ENCODE results near the gene RPS3A. TPM values are rescaled to one million over a fixed set of nuclear protein-coding genes. Genes with fewer than 3 reads are reported as not detected.
"Not testable (repeated sequence)": the region's sequence is repeated elsewhere in the genome, so short reads cannot be mapped to it uniquely, and the experiment has no call there.

The RPS3A gene
- total RNA-seq, result 1,000 to 10,000 TPM; 1,515 to 1,526 TPM

DNA sequence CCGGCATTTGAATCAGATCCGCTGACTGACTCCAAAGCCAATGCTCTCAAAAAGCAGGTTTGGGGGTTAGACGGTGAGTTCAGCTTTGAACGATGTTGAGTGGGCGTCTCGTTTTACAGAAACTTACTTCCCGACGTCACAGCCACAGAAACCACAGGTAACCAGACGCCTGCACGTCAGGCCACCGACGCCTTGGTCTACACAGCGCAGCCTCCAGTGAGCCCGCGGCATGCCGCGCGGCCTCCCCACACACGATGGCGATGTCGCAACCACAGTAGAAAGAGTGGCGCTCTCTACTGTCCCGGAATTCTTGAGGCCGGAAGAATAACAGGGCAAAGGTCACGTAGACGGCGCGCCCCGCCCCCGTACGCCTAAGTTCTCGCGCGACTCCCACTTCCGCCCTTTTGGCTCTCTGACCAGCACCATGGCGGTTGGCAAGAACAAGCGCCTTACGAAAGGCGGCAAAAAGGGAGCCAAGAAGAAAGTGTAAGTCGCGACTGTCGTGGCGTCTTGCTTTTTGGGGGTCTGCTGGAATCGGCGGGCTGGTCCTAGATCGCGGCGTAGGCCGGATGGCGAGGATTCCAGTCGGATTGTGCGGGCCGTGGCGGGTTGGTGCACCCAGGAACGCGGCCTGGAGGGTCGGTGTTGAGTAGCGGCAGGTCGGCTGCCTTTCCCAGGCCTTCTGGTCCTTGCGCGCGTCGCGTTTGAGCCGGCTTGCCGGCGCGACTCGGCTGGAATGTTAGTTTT is at the start of gene RPS3A:
TSS of gene RPS3A (plus strand) at position 400 of the 747 bp plus-strand sequence. CDS start at position 425, 25 bp downstream.
- H3K4me1 Mint-ChIP-seq, result peaks cover 57% of the 10 kb centered on the region
- H3K27me3 Mint-ChIP-seq, result no peaks in the 10 kb centered on the region
- CTCF ChIA-PET, result interaction anchor here (0.6 to 1.2 kb wide), 8 partner anchors 10 to 232 kb away, joined by 3 to 5 read pairs (median 3); no protein-coding TSS in a partner anchor
- H3K27ac Mint-ChIP-seq, result peak within 1 kb of the TSS; percentile 87
- peak; percentile 99 for DNase-seq
- H3K36me3 Mint-ChIP-seq (ENCODE audit: low read depth), result peaks cover 47% of the 10 kb centered on the region
- POLR2A ChIA-PET, result interaction anchor here (0.6 to 3.2 kb wide), 15 partner anchors 9 to 1680 kb away, joined by 3 to 57 read pairs (median 5); partner anchors contain the start of genes ARFIP1, FBXW7, LRBA and TIGD4
- no peaks in the 10 kb centered on the region for H3K9me3 Mint-ChIP-seq
- peak within 1 kb of the TSS; percentile 85 for H3K4me3 Mint-ChIP-seq

DNA sequence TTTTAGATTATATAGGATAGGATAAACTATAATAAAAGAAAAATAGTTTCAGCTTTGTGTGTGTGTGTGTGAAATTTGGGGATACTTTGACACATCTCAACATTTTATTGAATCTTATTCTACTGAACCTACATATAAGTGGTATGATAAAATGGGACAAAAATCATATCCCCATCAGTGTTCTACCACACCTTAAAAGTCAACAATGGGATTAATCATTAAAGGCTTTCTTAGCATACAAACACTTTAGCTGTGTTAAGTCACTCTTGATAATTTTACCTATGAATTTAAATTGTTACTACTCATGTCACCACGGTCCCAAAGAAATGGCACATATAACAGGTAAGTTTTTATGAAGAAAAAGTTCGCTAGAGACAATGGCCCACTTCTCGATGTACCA is 46.6 kb upstream of the RPS3A start:
- Mint-ChIP-seq H3K36me3 (ENCODE audit: low read depth) (no peaks in the 10 kb centered on the region), H3K27me3 (peaks cover 4% of the 10 kb centered on the region), H3K4me1 (no peaks in the 10 kb centered on the region), H3K9me3 (no peaks in the 10 kb centered on the region), H3K27ac (no peak overlapping the region), H3K4me3 (no peak overlapping the region)
- POLR2A ChIA-PET, result interaction anchor here (0.9 kb wide), 1 partner anchor 47 kb away, joined by 4 read pairs; no protein-coding TSS in a partner anchor
- DNase-seq, result no peak
- CTCF ChIA-PET, result no interaction called here

DNA sequence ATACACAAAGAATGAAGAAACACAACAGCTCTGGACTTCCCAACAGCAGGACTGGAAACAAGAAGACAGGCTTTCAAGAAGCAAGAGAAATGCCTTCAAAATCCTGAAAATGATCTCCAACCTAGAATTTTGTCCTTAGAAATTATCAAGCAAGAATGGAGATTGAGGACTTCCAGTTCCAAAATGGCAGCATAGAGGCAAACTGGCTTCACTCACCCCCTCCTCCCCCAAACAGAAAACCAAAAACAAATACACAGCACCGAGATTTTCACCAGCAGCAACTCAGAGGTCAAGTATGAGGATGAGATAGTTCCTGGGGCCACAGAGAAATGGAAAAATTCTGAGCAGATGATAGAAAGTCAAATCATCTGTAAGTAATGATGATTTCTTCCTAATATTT is 43.9 kb upstream of the RPS3A start:
- Mint-ChIP-seq H3K4me3 (no peak overlapping the region), H3K4me1 (no peaks in the 10 kb centered on the region), H3K27ac (no peak overlapping the region), H3K9me3 (no peaks in the 10 kb centered on the region), H3K27me3 (peaks cover 4% of the 10 kb centered on the region), H3K36me3 (ENCODE audit: low read depth) (no peaks in the 10 kb centered on the region)
- ChIA-PET POLR2A (no interaction called here), CTCF (no interaction called here)
- DNase-seq, result no peak

DNA sequence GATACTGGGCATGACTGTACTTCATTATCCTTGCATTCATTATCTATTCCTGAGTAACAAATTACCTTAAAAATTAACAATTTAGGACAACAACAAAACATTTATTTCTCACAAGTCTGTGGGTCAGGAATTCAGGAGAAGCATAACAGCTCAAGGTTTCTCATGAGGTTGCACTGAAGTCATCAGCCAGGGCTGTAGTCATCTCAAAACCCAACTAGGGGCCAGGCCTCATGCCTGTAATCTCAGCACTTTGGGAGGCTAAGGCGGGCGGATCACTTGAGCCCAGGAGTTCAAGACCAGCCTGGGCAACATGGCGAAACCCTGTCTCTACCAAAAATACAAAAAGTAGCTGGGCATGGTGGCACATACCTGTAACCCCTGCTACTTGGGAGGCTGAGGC is 36.3 kb upstream of the RPS3A start:
- H3K9me3 Mint-ChIP-seq; H3K4me1 Mint-ChIP-seq; DNase-seq; H3K27ac Mint-ChIP-seq; H3K36me3 Mint-ChIP-seq (ENCODE audit: low read depth); H3K4me3 Mint-ChIP-seq; POLR2A ChIA-PET; H3K27me3 Mint-ChIP-seq: not testable (repeated sequence)
- CTCF ChIA-PET, result interaction anchor here (0.7 kb wide), 1 partner anchor 11 kb away, joined by 3 read pairs; no protein-coding TSS in a partner anchor

DNA sequence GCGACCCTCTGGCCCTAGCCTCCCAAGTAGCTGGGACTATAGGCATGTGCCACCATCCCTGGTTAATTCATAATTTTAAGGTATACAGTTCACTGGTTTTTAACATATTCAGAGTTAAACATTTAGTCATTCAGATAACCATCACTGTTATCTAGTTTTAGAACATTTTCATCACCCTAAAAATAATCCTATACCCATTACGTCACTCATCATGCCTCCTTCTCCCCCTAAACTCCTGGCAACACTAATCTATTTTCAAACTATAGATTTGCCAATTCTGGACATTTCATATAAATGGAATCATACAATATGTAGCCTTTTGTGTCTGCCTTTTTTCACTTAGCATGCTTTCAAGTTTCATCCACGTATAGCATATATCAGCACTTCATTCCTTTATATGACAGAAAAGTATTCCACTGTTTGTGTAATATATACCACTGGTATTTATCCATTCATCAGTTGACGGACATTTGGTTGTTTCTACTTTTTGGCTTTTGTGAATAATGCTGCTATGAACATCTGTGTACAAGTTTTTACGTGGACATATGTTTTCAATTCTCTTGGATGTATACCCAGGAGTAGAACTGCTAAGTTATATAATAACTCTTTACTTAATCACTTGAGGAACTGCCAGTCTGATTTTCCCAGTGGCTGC is 32.0 kb upstream of the RPS3A start:
- ChIA-PET POLR2A (no interaction called here), CTCF (no interaction called here)
- DNase-seq, result no peak
- Mint-ChIP-seq H3K36me3 (ENCODE audit: low read depth) (no peaks in the 10 kb centered on the region), H3K4me1 (peaks cover 4% of the 10 kb centered on the region), H3K27me3 (peaks cover 5% of the 10 kb centered on the region), H3K9me3 (no peaks in the 10 kb centered on the region), H3K27ac (no peak overlapping the region), H3K4me3 (no peak overlapping the region)

DNA sequence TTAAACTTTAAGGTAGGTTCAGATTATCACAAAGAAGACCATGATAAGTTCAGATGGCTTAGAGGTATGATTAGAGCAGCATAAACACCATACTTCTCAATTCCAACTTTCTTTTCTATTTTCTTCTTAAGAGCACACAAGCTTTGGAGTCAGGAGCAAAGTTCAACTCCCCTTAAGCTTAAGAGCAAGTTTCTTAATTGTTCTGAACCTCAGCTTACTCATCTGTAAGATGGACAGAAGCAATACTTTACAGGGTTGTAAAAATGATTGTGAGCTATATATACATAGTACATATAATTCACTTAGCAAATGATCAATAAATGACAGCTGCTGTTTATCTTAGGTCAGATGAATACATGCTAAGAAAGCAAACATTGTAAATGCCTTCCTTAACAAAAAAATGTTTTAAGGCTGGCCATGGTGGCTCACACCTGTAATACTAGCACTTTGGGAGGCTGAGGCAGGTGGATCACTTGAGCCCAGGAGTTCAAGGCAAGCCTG is 25.0 kb upstream of the RPS3A start:
- no peak for DNase-seq
- Mint-ChIP-seq H3K27me3 (peaks cover 5% of the 10 kb centered on the region), H3K9me3 (no peaks in the 10 kb centered on the region), H3K36me3 (ENCODE audit: low read depth) (no peaks in the 10 kb centered on the region), H3K4me1 (peaks cover 4% of the 10 kb centered on the region), H3K27ac (no peak overlapping the region), H3K4me3 (no peak overlapping the region)
- ChIA-PET CTCF (interaction anchor here (0.7 to 1.1 kb wide), 3 partner anchors 9 to 15 kb away, joined by 3 to 4 read pairs (median 3); no protein-coding TSS in a partner anchor), POLR2A (no interaction called here)

DNA sequence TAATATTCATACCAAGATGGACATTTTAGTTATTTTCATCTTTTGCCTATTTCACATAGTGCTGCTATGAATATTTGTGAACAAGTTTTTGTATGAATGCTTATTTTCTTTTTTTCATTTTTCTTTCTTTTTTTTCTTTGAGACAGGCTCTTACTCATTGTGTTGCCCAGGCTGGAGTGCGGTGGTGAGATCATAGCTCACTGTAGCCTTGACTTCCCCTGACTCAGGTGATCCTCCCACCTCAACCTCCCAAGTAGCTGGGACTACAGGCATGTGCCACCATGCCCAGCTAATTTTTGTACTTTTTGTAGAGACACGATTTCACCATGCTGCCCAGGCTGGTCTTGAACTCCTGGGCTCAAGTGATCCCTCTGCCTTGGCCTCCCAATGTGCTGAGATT is 21.4 kb upstream of the RPS3A start:
- DNase-seq, POLR2A ChIA-PET: not testable (repeated sequence)

DNA sequence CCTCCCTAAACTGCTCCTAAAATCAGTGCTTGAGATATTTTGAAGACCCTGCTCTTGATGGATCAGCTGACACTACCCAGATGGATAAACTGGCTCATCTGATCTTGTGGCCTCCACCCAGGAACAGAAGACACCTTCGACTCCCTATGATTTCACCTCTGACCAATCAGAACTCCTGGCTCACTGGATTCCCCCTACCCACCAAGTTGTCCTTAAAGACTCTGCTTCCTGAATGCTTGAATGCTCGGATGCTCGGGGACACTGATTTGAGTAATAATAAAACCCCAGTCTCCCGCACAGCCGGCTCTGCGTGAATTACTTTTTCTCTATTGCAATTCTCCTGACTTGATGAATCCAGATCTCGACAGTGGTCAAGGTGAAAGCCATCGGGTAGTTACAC is 12.0 kb upstream of the RPS3A start:
- no peak for DNase-seq
- POLR2A ChIA-PET, result no interaction called here
- H3K4me3 Mint-ChIP-seq, result no peak overlapping the region
- H3K36me3 Mint-ChIP-seq (ENCODE audit: low read depth), result no peaks in the 10 kb centered on the region
- H3K27me3 Mint-ChIP-seq, result no peaks in the 10 kb centered on the region
- no peaks in the 10 kb centered on the region for H3K9me3 Mint-ChIP-seq
- no peak overlapping the region for H3K27ac Mint-ChIP-seq
- peaks cover 3% of the 10 kb centered on the region for H3K4me1 Mint-ChIP-seq
- CTCF ChIA-PET, result no interaction called here

More for the DNA sequence above, 21.4 kb upstream of the RPS3A start:
- H3K4me3 Mint-ChIP-seq; H3K27me3 Mint-ChIP-seq; H3K9me3 Mint-ChIP-seq; H3K36me3 Mint-ChIP-seq (ENCODE audit: low read depth); CTCF ChIA-PET; H3K27ac Mint-ChIP-seq; H3K4me1 Mint-ChIP-seq: not testable (repeated sequence)

DNA sequence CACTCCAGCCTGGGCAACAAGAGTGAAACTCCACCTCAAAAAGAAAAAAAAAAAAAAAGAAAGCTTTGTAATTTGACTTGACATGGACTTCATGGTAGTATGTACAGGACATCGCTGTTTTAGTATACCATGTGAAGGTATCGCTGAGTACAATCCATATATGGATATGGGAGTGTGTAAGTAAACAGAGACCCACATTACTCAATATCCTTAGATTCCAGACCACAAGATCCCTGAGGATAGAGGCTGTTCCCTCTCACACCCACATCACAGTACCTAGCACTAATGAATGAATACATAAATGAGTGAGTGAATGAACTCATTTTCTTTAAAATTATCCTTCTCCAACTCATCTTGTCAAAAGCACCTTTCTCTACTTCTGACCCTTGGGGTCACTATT is 8.4 kb upstream of the RPS3A start:
- no peaks in the 10 kb centered on the region for H3K27me3 Mint-ChIP-seq
- peaks cover 13% of the 10 kb centered on the region for H3K4me1 Mint-ChIP-seq
- POLR2A ChIA-PET, result interaction anchor here (1.8 kb wide), 1 partner anchor 8 kb away, joined by 6 read pairs; no protein-coding TSS in a partner anchor
- DNase-seq, result no peak
- H3K27ac Mint-ChIP-seq, result no peak overlapping the region
- no peaks in the 10 kb centered on the region for H3K9me3 Mint-ChIP-seq
- CTCF ChIA-PET, result no interaction called here
- H3K4me3 Mint-ChIP-seq, result no peak overlapping the region
- H3K36me3 Mint-ChIP-seq (ENCODE audit: low read depth), result no peaks in the 10 kb centered on the region

DNA sequence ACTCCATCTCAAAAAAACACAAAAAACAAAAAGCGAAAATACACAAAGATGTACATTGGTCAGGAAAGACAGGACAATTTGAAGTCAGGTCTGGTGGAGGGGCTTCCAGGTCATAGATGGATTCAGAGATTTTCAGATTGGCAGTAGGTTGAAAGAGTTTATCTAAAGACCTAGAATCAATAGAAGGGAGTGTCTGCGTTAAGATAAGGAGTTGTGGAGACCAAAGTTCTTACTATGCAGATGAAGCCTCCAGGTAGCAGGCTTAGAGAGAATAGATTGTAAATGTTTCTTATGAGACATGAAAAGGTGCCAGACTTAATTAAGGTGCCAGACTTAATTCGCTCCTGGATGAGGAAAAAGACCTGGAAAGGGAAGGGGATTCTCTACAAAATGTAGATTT is 6.9 kb upstream of the RPS3A start:
- no peaks in the 10 kb centered on the region for H3K27me3 Mint-ChIP-seq
- H3K9me3 Mint-ChIP-seq, result no peaks in the 10 kb centered on the region
- no peak overlapping the region for H3K27ac Mint-ChIP-seq
- DNase-seq, result no peak
- ChIA-PET POLR2A (no interaction called here), CTCF (no interaction called here)
- no peaks in the 10 kb centered on the region for H3K36me3 Mint-ChIP-seq (ENCODE audit: low read depth)
- no peak overlapping the region for H3K4me3 Mint-ChIP-seq
- H3K4me1 Mint-ChIP-seq, result peaks cover 18% of the 10 kb centered on the region

DNA sequence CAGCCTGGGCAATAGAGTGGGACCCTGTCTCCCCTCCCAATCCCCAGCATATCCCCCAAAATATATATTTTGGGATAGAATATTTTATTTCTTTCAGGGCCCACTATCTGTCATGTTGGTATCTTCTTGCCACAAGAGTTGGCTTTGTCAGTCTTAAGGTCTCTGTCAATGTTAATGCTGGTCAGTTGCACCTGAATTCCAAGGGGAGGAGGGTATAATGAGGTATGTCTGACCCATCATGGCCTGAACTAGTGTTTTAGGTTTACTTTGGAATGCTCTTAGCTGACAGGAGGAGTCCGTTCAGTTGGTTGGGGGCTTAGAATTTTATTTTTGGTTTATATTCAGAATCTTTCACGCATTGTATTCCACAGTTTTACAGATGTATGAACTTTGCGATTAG is 6.2 kb upstream of the RPS3A start:
- Mint-ChIP-seq H3K27ac (no peak overlapping the region), H3K4me1 (peaks cover 23% of the 10 kb centered on the region), H3K4me3 (no peak overlapping the region), H3K9me3 (no peaks in the 10 kb centered on the region), H3K27me3 (no peaks in the 10 kb centered on the region), H3K36me3 (ENCODE audit: low read depth) (no peaks in the 10 kb centered on the region)
- ChIA-PET CTCF (no interaction called here), POLR2A (no interaction called here)
- DNase-seq, result no peak

DNA sequence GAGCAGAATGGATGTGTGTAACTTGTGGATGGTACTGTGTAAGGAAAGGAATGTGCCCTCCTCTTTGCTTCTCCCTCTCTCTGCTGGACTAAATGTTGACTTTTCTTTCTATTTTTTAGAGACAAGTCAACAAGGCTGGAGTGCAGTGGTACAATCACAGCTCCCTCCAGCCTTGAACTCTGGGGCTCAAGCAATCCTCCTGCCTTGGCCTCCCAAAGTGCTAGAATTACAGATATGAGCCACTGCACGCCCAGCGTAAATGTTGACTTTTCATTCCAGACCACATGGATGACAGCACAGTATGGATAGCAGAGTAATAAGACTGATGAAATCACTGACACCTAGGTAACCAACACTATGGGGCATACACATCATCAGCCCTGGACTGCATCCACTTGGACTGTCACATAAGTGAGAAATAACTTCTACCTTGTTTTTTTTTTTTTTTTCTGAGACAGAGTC is 5.1 kb upstream of the RPS3A start:
- no peaks in the 10 kb centered on the region for H3K27me3 Mint-ChIP-seq
- POLR2A ChIA-PET, result no interaction called here
- no peaks in the 10 kb centered on the region for H3K9me3 Mint-ChIP-seq
- peaks cover 2% of the 10 kb centered on the region for H3K36me3 Mint-ChIP-seq (ENCODE audit: low read depth)
- CTCF ChIA-PET, result no interaction called here
- no peak for DNase-seq
- H3K4me1 Mint-ChIP-seq, result peaks cover 27% of the 10 kb centered on the region
- no peak overlapping the region for H3K4me3 Mint-ChIP-seq
- H3K27ac Mint-ChIP-seq, result no peak overlapping the region

DNA sequence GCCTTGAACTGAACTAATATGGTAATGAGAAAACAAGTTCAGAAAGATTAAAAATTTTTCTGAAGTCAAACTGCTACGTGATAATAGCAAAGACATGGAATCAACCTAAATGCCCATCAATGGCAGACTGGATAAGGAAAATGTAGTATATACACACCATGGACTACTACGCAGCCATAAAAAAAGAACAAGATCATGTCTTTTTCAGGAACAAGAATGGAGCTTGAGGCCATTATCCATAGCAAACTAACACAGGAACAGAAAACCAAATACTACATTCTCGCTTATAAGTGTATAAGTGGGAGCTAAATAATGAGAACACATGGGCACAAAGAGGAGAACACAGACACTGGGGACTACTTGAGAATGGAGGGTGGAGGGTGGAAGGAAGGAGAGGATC is 4.3 kb upstream of the RPS3A start:
- no peak overlapping the region for H3K4me3 Mint-ChIP-seq
- no peaks in the 10 kb centered on the region for H3K9me3 Mint-ChIP-seq
- DNase-seq, result no peak
- ChIA-PET CTCF (no interaction called here), POLR2A (no interaction called here)
- no peaks in the 10 kb centered on the region for H3K27me3 Mint-ChIP-seq
- H3K27ac Mint-ChIP-seq, result no peak overlapping the region
- peaks cover 27% of the 10 kb centered on the region for H3K4me1 Mint-ChIP-seq
- H3K36me3 Mint-ChIP-seq (ENCODE audit: low read depth), result peaks cover 10% of the 10 kb centered on the region

Measured in activated CD4-positive, alpha-beta memory T cell treated with anti-CD3 and anti-CD28 coated beads, Interleukin-2, amount 10 ng/mL, durations not matched to agents 7 days and 5 days (primary cell).